ENCODE results near the gene MYBPC2. TPM values are rescaled to one million over a fixed set of nuclear protein-coding genes. Genes with fewer than 3 reads are reported as not detected.
"Not testable (repeated sequence)": the region's sequence is repeated elsewhere in the genome, so short reads cannot be mapped to it uniquely, and the experiment has no call there.

The MYBPC2 gene
- total RNA-seq, result not detected

- DNase-seq, result no peak
Observed at GRCh38 chr19:50432221-50433028, at the start of gene MYBPC2. Gene MYBPC2, plus strand, starts transcription at chr19:50432892. Its CDS starts 62 bp downstream, at chr19:50432954.

DNA sequence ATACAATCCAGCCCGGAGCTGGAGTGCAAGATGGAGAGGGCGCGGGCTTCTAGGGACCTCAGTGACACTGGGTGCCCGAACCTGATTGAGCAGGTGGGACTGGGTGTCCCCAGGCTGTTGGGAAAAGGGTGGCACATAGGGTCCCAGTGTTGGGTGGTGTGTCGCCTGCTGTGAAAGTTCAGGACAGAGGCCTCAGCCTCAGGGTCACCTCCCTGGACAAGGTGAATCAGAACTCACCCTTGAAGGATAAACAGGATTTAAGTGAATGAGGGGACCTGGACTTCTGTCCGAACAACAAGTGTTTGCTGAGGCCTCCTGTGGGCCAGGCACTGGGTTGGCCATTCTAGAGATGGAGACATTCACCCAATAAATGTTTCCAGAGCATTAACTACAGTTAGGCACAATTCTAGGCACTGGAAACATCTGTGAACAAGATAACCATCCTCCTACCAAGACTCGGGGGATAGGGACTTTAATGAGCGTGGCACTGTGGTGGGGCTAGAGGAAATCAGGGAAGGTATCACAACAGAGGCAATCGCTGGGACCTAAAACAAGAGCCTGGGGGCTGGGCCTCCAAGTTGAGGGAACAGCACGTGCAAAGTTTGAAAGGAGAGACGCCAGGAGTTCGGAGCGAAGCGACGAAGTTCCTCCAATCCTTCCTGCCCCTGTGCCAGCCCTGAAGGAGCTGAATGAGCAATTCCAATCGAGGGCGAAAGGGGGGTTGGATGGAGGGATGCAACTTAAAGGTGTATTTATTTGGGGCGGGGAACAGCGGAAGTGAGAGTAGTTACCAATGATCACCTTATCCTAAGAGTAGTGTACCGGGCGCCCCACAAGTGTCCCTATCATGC, 49.5 kb upstream of the MYBPC2 start:
- DNase-seq, result no peak

DNA sequence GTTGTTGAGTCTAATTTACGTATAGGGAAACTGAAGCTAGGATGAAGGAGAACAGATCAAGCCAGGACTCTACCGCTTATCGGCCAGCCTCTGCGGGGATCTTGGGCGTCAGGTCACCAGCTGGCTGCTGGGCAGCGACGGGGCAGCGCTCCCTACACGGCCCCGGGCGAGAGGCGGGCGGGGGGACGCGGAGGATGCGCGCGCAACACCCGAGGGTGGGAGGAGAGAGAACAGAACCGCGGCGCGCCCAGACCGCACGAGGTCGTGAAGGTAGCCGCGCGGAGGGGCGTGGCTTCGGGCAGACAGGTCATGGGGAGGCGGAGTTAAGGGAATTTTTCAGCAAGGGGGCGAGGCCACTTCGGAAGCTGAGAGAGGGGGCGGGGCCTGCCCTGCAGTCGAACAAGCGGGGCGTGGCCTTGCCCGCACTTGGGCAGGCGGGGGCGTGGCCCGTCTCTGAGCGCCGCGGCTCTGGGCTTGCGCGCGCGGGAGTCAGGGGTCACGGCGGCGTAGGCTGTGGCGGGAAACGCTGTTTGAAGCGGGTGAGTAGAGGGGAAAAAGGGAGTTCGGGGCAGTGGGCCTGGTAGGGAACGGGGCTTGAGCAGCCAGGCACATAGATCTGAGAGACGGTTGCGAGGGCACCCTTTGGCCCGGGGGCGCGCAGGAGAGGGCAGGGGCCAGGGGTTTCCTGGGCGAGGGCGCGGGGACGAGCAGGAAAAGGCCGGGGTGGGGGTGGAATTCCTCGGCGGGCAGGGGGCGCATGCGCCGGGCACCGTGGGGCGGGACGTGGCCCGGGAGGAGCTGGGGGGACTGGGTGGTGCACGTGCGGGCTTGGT, 48.6 kb upstream of the MYBPC2 start, which contains the start of gene POLD1:
Gene POLD1 (plus strand): TSS at position 496 of the 833 bp plus-strand sequence. CDS start 14,505 bp downstream, outside the sequence.
- DNase-seq, result peak; percentile 92

- DNase-seq, result no peak
Observed at GRCh38 chr19:50384685-50385535, 47.8 kb upstream of the MYBPC2 start.

DNA sequence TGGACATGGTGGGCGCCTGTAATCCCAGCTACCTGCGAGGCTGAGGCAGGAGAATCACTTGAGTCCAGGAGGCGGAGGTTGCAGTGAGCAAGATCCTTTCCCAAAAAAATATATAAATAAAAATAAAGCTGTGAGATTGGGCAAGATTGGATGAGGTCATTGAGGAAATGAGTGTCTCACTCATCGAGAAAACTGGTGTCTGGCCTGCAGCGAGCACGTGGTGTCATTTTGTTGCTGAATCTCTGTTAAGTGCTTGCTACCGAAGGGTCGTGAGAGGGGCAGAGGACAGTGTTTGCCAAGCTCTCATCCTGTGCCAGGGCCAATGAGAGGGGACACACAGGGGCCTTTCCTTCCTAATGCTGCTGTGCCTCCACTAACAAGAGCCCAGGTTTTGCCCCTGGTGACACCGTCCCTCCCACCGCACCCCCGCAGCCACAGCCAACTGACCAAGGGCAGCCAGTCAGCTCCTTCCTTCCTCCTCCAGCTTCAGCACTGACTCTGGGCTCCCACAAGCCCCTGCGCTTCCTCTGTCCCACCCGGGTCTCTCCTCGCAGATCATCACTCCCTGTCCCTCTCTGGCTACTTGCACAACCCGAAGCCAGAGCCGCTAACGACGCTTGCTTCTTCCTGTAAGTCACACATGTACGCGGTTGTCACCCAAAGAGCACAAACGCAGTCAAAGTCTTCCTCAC, 45.4 kb upstream of the MYBPC2 start:
- DNase-seq, result peak; percentile 55

GRCh38 chr19:50387868-50388245, 44.8 kb upstream of the MYBPC2 start:
- DNase-seq, result peak; percentile 55

DNA sequence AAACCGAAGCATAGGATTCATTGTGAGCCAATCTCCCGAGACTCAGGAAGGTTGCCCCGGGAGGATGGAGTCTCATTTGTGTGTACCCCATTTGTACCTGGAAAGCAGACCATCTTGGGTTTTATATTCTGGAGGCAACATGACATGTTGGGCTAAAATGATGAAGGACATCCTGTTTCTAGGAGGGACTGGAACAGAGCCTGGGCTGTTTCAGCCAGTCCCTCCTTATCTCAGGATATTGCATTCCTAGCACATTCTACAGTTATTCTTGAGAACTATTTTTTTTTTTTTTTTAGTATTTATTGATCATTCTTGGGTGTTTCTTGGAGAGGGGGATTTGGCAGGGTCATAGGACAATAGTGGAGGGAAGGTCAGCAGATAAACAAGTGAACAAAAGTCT, 42.4 kb upstream of the MYBPC2 start:
- not testable (repeated sequence) for DNase-seq

- not testable (repeated sequence) for DNase-seq
Observed at GRCh38 chr19:50390952-50391351, 41.7 kb upstream of the MYBPC2 start.

GRCh38 chr19:50392759-50393158, 39.9 kb upstream of the MYBPC2 start:
- no peak for DNase-seq

- no peak for DNase-seq
Observed at GRCh38 chr19:50393589-50393988, 39.1 kb upstream of the MYBPC2 start.

DNA sequence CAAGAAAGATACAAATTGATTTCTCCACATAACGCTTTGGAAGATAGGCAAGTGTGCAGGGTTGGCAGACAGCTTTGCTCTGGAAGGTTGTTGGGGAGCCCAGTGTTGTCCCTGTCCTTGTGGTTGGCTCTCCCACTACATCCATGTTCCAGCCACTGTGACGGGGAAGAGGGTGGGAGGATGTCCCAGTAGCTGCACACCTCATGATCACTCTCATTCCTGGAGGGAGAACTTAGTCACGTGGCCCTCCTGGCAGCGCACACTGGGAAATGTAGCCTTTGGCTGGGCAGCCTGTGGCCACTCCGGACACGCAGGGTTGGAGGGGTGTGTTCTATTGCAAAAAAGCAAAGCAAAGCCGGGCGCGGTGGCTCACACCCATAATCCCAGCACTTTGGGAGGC, 38.7 kb upstream of the MYBPC2 start:
- DNase-seq, result no peak

GRCh38 chr19:50398675-50399367, 33.9 kb upstream of the MYBPC2 start:
- DNase-seq, result no peak

DNA sequence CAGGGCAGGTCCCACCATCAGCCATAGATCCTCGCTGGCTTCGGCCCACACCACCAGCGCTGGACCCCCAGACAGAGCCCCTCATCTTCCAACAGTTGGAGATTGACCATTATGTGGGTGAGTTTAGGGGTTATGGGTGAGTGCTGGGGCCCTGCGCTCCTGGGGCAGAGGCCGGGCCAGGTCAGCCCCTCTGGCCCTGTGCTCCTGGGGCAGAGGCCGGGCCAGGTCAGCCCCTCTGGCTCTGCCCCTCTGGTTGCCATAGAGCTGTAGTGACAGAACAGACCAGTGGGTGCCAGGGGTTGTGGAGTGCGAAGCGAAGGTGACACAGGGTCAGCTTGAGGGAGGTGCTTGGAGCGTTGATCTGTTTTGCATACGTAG, 33.3 kb upstream of the MYBPC2 start:
- DNase-seq, result no peak

GRCh38 chr19:50401605-50402450, 30.9 kb upstream of the MYBPC2 start:
- no peak for DNase-seq

GRCh38 chr19:50402544-50403301, 30.0 kb upstream of the MYBPC2 start:
- no peak for DNase-seq

DNA sequence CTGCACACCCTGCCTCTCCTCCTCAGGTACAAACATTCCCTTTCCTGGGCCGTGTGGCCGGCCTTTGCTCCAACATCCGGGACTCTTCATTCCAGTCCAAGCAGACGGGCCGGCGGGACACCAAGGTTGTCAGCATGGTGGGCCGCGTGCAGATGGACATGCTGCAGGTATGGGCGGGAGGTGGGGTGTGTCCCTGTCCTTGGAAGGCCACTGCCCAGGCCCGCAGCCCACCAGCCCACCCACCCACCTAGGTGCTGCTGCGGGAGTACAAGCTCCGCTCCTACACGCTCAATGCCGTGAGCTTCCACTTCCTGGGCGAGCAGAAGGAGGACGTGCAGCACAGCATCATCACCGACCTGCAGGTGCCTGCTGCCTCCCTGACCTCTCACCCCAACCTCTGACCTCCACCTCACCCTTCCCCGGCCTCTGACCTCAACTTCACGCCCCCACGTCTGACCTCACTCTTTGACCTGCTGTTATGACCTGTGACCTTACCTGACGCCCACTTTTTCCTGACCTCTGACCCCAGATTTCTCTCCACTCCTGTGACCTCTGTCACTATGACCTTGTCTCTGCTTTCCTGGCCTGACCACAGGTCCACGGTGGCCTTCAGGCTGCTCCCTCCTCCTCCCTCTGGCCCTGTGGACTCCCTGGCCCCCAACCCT, 26.4 kb upstream of the MYBPC2 start:
- no peak for DNase-seq

GRCh38 chr19:50406829-50407228, 25.9 kb upstream of the MYBPC2 start:
- no peak for DNase-seq

DNA sequence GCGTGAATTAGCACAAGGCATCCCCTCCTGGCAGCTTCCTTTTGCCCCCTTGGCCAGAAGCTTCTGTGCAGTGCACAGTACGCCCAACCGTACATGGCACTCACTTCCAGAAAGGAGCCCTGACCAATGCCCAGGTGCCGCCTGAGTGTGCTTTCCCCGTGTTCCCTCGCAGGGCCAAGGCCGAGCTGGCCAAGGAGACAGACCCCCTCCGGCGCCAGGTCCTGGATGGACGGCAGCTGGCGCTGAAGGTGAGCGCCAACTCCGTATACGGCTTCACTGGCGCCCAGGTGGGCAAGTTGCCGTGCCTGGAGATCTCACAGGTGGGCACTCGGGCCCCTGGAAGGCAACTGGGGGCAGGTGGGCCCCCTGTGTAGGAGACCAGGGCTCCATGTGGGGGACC, 23.3 kb upstream of the MYBPC2 start:
- DNase-seq, result no peak

All from occipital lobe (tissue), 2 donors.